DND-41 (cell line): ENCODE data around the gene THUMPD2.

ENCODE experiments used
- ATAC-seq: fragments of 200-7000 bp; cut with Tn5 transposase; 3 replicates; pipeline ENCODE4 v1.9.1; 2021; ENCODE audit warnings: low read depth; ENCODE audit not compliant: insufficient read depth
- DNase-seq: peaks from one replicate; pipeline ENCODE4 v3.0.0-alpha.2; 2020
- H2AFZ ChIP-seq: 2 replicates; pipeline ENCODE4 v1.6.0; 2012; ENCODE audit warnings: low read depth, low read length
- H3K27ac ChIP-seq: 2 replicates; pipeline ENCODE4 v1.5.1; 2012; ENCODE audit warnings: low read length, inconsistent platforms
- H3K27me3 ChIP-seq: fragments of 200-600 bp; sonication (generic); 2 replicates; pipeline ENCODE4 v1.6.0; 2012; ENCODE audit warnings: low read length, mild to moderate bottlenecking, inconsistent platforms; ENCODE audit not compliant: insufficient read depth, poor library complexity
- H3K36me3 ChIP-seq: 2 replicates; pipeline ENCODE4 v1.5.1; 2012; ENCODE audit warnings: low read length, inconsistent platforms; ENCODE audit not compliant: insufficient read depth
- H3K4me1 ChIP-seq: 2 replicates; pipeline ENCODE4 v1.5.1; 2012; ENCODE audit warnings: mild to moderate bottlenecking, low read length; ENCODE audit not compliant: insufficient read depth
- H3K4me2 ChIP-seq: 2 replicates; pipeline ENCODE4 v1.6.0; 2012; ENCODE audit warnings: mild to moderate bottlenecking, moderate library complexity, low read length, inconsistent platforms; ENCODE audit not compliant: insufficient read depth
- H3K4me3 ChIP-seq, 2 experiments: fragments of 200-600 bp in 1 of 2; shearing (Covaris generic) in 1 of 2; 2 replicates each; pipeline ENCODE4 v1.5.1; 2012 to 2016; ENCODE audit warnings: inconsistent platforms in 2 of 2, low read length in 2 of 2, mild to moderate bottlenecking in 2 of 2, low read depth in 1 of 2, moderate library complexity in 1 of 2
- H3K79me2 ChIP-seq: 2 replicates; pipeline ENCODE4 v1.6.0; 2012; ENCODE audit warnings: low read length, inconsistent platforms; ENCODE audit not compliant: insufficient read depth
- H3K9ac ChIP-seq: 2 replicates; pipeline ENCODE4 v1.6.0; 2012; ENCODE audit warnings: low read depth, mild to moderate bottlenecking, inconsistent platforms, low read length, moderate library complexity
- H3K9me3 ChIP-seq: 2 replicates; pipeline ENCODE4 v1.5.1; 2012; ENCODE audit warnings: low read length, moderate library complexity, mild to moderate bottlenecking, inconsistent platforms; ENCODE audit not compliant: insufficient read depth, severe bottlenecking
- H4K20me1 ChIP-seq: 2 replicates; pipeline ENCODE4 v1.6.0; 2012; ENCODE audit warnings: low read length; ENCODE audit not compliant: insufficient read depth
- CTCF ChIP-seq: IDR thresholded peaks from 2 replicates; pipeline ENCODE4 v1.5.1; 2012; ENCODE audit warnings: borderline replicate concordance, low read length, moderate library complexity, mild to moderate bottlenecking; ENCODE audit not compliant: poor library complexity, severe bottlenecking; ENCODE audit errors: extremely low read depth
- EZH2 ChIP-seq: IDR thresholded peaks from 3 replicates; pipeline ENCODE4 v1.6.1; 2012; ENCODE audit warnings: borderline replicate concordance, low read depth, mild to moderate bottlenecking, moderate library complexity, low read length, inconsistent platforms; ENCODE audit not compliant: severe bottlenecking

THUMPD2 gene

GRCh38 chr2:39689272-39689841, 89.7 kb downstream of the THUMPD2 start:
- no peak overlapping the region for H2AFZ ChIP-seq
- no peaks in the 10 kb centered on the region for H3K9me3 ChIP-seq
- TF ChIP-seq EZH2 = no peak
- TF ChIP-seq CTCF = no peak
- no peak for ATAC-seq
- H3K4me2 ChIP-seq = no peak overlapping the region
- H3K4me1 ChIP-seq = no peaks in the 10 kb centered on the region
- H4K20me1 ChIP-seq = no peaks in the 10 kb centered on the region
- no peak overlapping the region for H3K9ac ChIP-seq
- H3K27ac ChIP-seq = no peak overlapping the region
- DNase-seq = no peak
- no peaks in the 10 kb centered on the region for H3K36me3 ChIP-seq
- no peaks in the 10 kb centered on the region for H3K79me2 ChIP-seq
- H3K4me3 ChIP-seq = no peak overlapping the region
- H3K27me3 ChIP-seq = no peaks in the 10 kb centered on the region

GRCh38 chr2:39688181-39688580, 90.9 kb downstream of the THUMPD2 start:
- no peak for DNase-seq
- H3K27ac ChIP-seq = no peak overlapping the region
- no peak for ATAC-seq
- no peaks in the 10 kb centered on the region for H3K36me3 ChIP-seq
- no peak overlapping the region for H3K9ac ChIP-seq
- TF ChIP-seq EZH2 (no peak), CTCF (no peak)
- no peak overlapping the region for H3K4me3 ChIP-seq
- no peaks in the 10 kb centered on the region for H4K20me1 ChIP-seq
- no peak overlapping the region for H2AFZ ChIP-seq
- H3K4me2 ChIP-seq = no peak overlapping the region
- no peaks in the 10 kb centered on the region for H3K79me2 ChIP-seq
- H3K4me1 ChIP-seq = no peaks in the 10 kb centered on the region
- no peaks in the 10 kb centered on the region for H3K9me3 ChIP-seq
- no peaks in the 10 kb centered on the region for H3K27me3 ChIP-seq

GRCh38 chr2:39686456-39686855, 92.6 kb downstream of the THUMPD2 start:
- Histone ChIP-seq H3K4me1 (no peaks in the 10 kb centered on the region), H3K9ac (no peak overlapping the region), H3K27me3 (no peaks in the 10 kb centered on the region), H2AFZ (no peak overlapping the region), H3K4me2 (no peak overlapping the region), H4K20me1 (no peaks in the 10 kb centered on the region), H3K27ac (no peak overlapping the region), H3K36me3 (no peaks in the 10 kb centered on the region), H3K79me2 (no peaks in the 10 kb centered on the region), H3K9me3 (no peaks in the 10 kb centered on the region), H3K4me3 (no peak overlapping the region)
- no peak for ATAC-seq
- no peak for DNase-seq
- no peak for TF ChIP-seq EZH2
- no peak for TF ChIP-seq CTCF
